Colonic mucosa (tissue), 4 donors: ENCODE data around the gene TMEM144. TPM values are rescaled to one million over a fixed set of nuclear protein-coding genes. Genes with fewer than 3 reads are reported as not detected.
A peak's percentile ranks its signal among the peaks of the same experiment; 100 is the strongest.

Source experiments
- DNase-seq: peaks from one replicate; pipeline ENCODE4 v3.0.0-alpha.2; 2020
- H3K27ac ChIP-seq: fragments of 200-600 bp; one replicate; pipeline ENCODE4 v1.8.0; 2021
- H3K27me3 ChIP-seq: fragments of 200-600 bp; one replicate; pipeline ENCODE4 v1.8.0; 2021
- H3K36me3 ChIP-seq: fragments of 200-600 bp; one replicate; pipeline ENCODE4 v1.8.0; 2021
- H3K4me1 ChIP-seq: fragments of 200-600 bp; one replicate; pipeline ENCODE4 v1.8.0; 2021; ENCODE audit warnings: mild to moderate bottlenecking
- H3K4me3 ChIP-seq: fragments of 200-600 bp; one replicate; pipeline ENCODE4 v1.8.0; 2021
- H3K9ac ChIP-seq, 2 donors: one replicate each; pipeline ENCODE4 v1.7.0; 2013; ENCODE audit warnings: control low read depth in 2 of 2, low read depth in 2 of 2, low read length in 2 of 2
- H3K9me3 ChIP-seq: fragments of 200-600 bp; one replicate; pipeline ENCODE4 v1.8.0; 2021
- CTCF ChIP-seq: fragments of 200-600 bp; IDR thresholded peaks from one replicate; pipeline ENCODE4 v1.8.0; 2022; ENCODE audit warnings: antibody characterized with exemption, mild to moderate bottlenecking
- intact Hi-C: fragments of 100-400 bp; cut with DNase I; formaldehyde crosslinking; loops from one replicate; pipeline ENCODE4 v1.14.1; 2022
- total RNA-seq, 2 donors: library from RNA; stranded (reverse); fragmentation: NEBNext Ultra II Directional in 1 of 2; extraction: Animal tissue kit (Norgen Biotek cat#: 25700) in 1 of 2; gene quantifications; one replicate each; pipeline ENCODE4 v1.2.1, GENCODE V29; 2021
- donor health status: healthy.
- donor health status: DM: no; HTN: no; CAD: no.
- donor health status: DM: no; HTN: no; CAD: no.

The TMEM144 gene
- total RNA-seq, 2 donors from 2014 or later, result 18.3 to 28.6 TPM

GRCh38 chr4:158166701-158167100 lies 43.6 kb upstream of the TMEM144 start:
- TF ChIP-seq CTCF, result no peak
- no peak overlapping the region for H3K27ac ChIP-seq
- H3K9me3 ChIP-seq, result no peaks in the 10 kb centered on the region
- no peak overlapping the region for H3K9ac ChIP-seq
- no peaks in the 10 kb centered on the region for H3K27me3 ChIP-seq
- H3K4me1 ChIP-seq, result peaks cover 2% of the 10 kb centered on the region
- no peak for DNase-seq
- H3K36me3 ChIP-seq, result no peaks in the 10 kb centered on the region
- no peak overlapping the region for H3K4me3 ChIP-seq
- intact Hi-C loops, result no loop called here

GRCh38 chr4:158168606-158169005 lies 41.7 kb upstream of the TMEM144 start:
- no peak overlapping the region for H3K4me3 ChIP-seq

GRCh38 chr4:158169506-158169905 lies 40.8 kb upstream of the TMEM144 start:
- Histone ChIP-seq H3K27ac (peak overlapping the region; percentile 62), H3K36me3 (no peaks in the 10 kb centered on the region), H3K9me3 (no peaks in the 10 kb centered on the region), H3K4me3 (peak overlapping the region; percentile 36), H3K4me1 (peaks cover 4% of the 10 kb centered on the region), H3K9ac (peak overlapping the region in 1 of 2 donors; percentile 22), H3K27me3 (no peaks in the 10 kb centered on the region)
- intact Hi-C loops, result no loop called here
- DNase-seq, result no peak
- no peak for TF ChIP-seq CTCF

More at GRCh38 chr4:158168606-158169005, 41.7 kb upstream of the TMEM144 start:
- no peak overlapping the region for H3K27ac ChIP-seq
- no peak for TF ChIP-seq CTCF
- peaks cover 4% of the 10 kb centered on the region for H3K4me1 ChIP-seq
- no peaks in the 10 kb centered on the region for H3K27me3 ChIP-seq
- H3K36me3 ChIP-seq, result no peaks in the 10 kb centered on the region
- intact Hi-C loops, result no loop called here
- DNase-seq, result no peak
- no peaks in the 10 kb centered on the region for H3K9me3 ChIP-seq
- no peak overlapping the region for H3K9ac ChIP-seq

GRCh38 chr4:158169931-158170690 lies 40.2 kb upstream of the TMEM144 start:
- Histone ChIP-seq H3K9me3 (no peaks in the 10 kb centered on the region), H3K9ac (peak overlapping the region; percentile 46 to 60), H3K4me1 (peaks cover 4% of the 10 kb centered on the region), H3K4me3 (peak overlapping the region; percentile 36), H3K36me3 (no peaks in the 10 kb centered on the region), H3K27me3 (no peaks in the 10 kb centered on the region), H3K27ac (peak overlapping the region; percentile 62)
- intact Hi-C loops, result loop anchor here (5.0 kb wide), 1 partner anchor 178 kb away; no protein-coding TSS in a partner anchor
- no peak for TF ChIP-seq CTCF
- no peak for DNase-seq

GRCh38 chr4:158170691-158171561 lies 39.4 kb upstream of the TMEM144 start:
- peak; percentile 33 for TF ChIP-seq CTCF
- intact Hi-C loops, result loop anchor here (5.0 kb wide), 1 partner anchor 179 kb away; no protein-coding TSS in a partner anchor
- H3K4me1 ChIP-seq, result peaks cover 4% of the 10 kb centered on the region
- peak overlapping the region; percentile 46 to 60 for H3K9ac ChIP-seq
- DNase-seq, result peak; percentile 58
- no peaks in the 10 kb centered on the region for H3K27me3 ChIP-seq
- peak overlapping the region; percentile 62 for H3K27ac ChIP-seq
- no peaks in the 10 kb centered on the region for H3K9me3 ChIP-seq
- peak overlapping the region; percentile 36 for H3K4me3 ChIP-seq
- no peaks in the 10 kb centered on the region for H3K36me3 ChIP-seq
